PC-9 (cell line): ENCODE results near the gene SLC6A8. TPM values are rescaled to one million over a fixed set of nuclear protein-coding genes. Genes with fewer than 3 reads are reported as not detected.

Source experiments
- BruUV-seq: library from RNA; stranded (reverse); fragments of 400-500 nt; replicated peaks from 2 replicates; lab custom pipeline; 2021; lab: Mats Ljungman, UMichigan
- CTCF ChIA-PET: fragments of 300-600 bp; sonication (Branson Sonifier 250); formaldehyde crosslinking; loops from one replicate; lab custom pipeline; 2022; ENCODE audit warnings: antibody characterized with exemption; lab: Charles Lee
- POLR2A ChIA-PET: fragments of 300-600 bp; sonication (Branson Sonifier 250); formaldehyde crosslinking; loops from one replicate; lab custom pipeline; 2022; ENCODE audit warnings: antibody characterized with exemption; ENCODE audit not compliant: unreplicated experiment; lab: Charles Lee
- DNase-seq, 2 experiments: peaks; one replicate each; pipeline versions ENCODE4 v3.0.0 to v3.0.0-alpha.2; 2015 to 2022; ENCODE audit warnings: mixed read lengths in 1 of 2
- H2AFZ ChIP-seq: fragments of 200-600 bp; sonication (generic); 2 replicates; pipeline ENCODE4 v1.8.1; 2017; ENCODE audit warnings: antibody characterized with exemption
- H3F3A ChIP-seq: fragments of 200-600 bp; sonication (generic); 2 replicates; pipeline ENCODE4 v1.8.1; 2017; ENCODE audit warnings: antibody characterized with exemption, mild to moderate bottlenecking, low read depth; ENCODE audit not compliant: insufficient read depth
- H3K27ac ChIP-seq: fragments of 200-600 bp; sonication (generic); 2 replicates; pipeline ENCODE4 v1.6.1; 2016; ENCODE audit warnings: mixed run types
- H3K27me3 ChIP-seq: fragments of 200-600 bp; sonication (generic); 2 replicates; pipeline ENCODE4 v1.6.1; 2016; ENCODE audit warnings: low read depth, mixed run types; ENCODE audit not compliant: insufficient read depth
- H3K36me3 ChIP-seq: fragments of 200-600 bp; sonication (generic); 2 replicates; pipeline ENCODE4 v1.6.1; 2016; ENCODE audit warnings: low read depth, mixed run types
- H3K4me1 ChIP-seq: fragments of 200-600 bp; sonication (generic); replicated peaks from 2 replicates; pipeline ENCODE4 v1.6.1; 2016; ENCODE audit warnings: mixed run types; ENCODE audit not compliant: insufficient read depth
- H3K4me2 ChIP-seq: fragments of 200-600 bp; sonication (generic); 2 replicates; pipeline ENCODE4 v1.6.1; 2017; ENCODE audit warnings: mixed run types
- H3K4me3 ChIP-seq: fragments of 200-600 bp; sonication (generic); 2 replicates; pipeline ENCODE4 v1.6.1; 2016; ENCODE audit warnings: mixed run types
- H3K79me2 ChIP-seq: fragments of 200-600 bp; sonication (generic); 2 replicates; pipeline ENCODE4 v1.6.1; 2017; ENCODE audit warnings: low read depth, mixed run types
- H3K9me2 ChIP-seq: fragments of 200-600 bp; sonication (generic); 2 replicates; pipeline ENCODE4 v1.8.1; 2017; ENCODE audit warnings: mild to moderate bottlenecking; ENCODE audit not compliant: insufficient read depth
- H3K9me3 ChIP-seq: fragments of 200-600 bp; sonication (generic); 2 replicates; pipeline ENCODE4 v1.8.1; 2016; ENCODE audit warnings: low read depth; ENCODE audit not compliant: insufficient read depth
- H4K20me1 ChIP-seq: fragments of 200-600 bp; sonication (generic); 2 replicates; pipeline ENCODE4 v1.8.1; 2017; ENCODE audit not compliant: insufficient read depth
- CTCF ChIP-seq: fragments of 200-600 bp; sonication (generic); conservative IDR thresholded peaks from 2 replicates; pipeline ENCODE4 v1.6.1; 2017; ENCODE audit warnings: mixed run types, antibody characterized with exemption, mild to moderate bottlenecking, moderate library complexity
- EZH2 ChIP-seq: fragments of 200-600 bp; sonication (generic); IDR thresholded peaks from 2 replicates; pipeline ENCODE4 v1.8.0; 2017; ENCODE audit warnings: antibody characterized with exemption, low read depth
- intact Hi-C: fragments of 100-400 bp; cut with micrococcal nuclease; formaldehyde crosslinking; loops from one replicate; pipeline ENCODE4 v1.10.0; 2022; ENCODE audit not compliant: unreplicated experiment
- total RNA-seq: library from RNA; stranded (reverse); gene quantifications from 2 replicates; pipeline ENCODE4 v1.2.3, GENCODE V29; 2021

The SLC6A8 gene
- total RNA-seq, 1 experiment from 2014 or later: 40.5 TPM

DNA sequence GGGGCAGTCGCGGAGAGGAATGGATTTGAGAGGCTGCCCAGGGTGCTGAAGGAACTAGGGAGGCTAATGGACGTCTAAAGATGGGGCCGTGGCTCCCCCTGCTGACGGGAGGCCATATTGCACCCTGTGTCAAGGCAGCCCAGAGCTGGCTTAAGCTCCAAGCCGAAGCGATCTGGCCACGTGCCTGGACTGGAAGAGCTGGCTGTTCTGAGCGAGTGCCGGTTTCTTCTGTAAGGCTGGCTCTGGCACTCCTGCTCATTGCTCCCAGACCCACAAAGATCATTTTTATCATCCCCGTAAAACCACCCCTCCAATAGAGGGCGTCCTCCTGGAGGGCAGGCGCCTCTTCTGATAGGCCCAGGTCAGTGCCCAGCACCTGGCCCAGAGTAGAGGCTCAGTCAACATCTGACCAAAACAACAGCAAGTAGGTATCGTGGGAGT, 19.8 kb upstream of the SLC6A8 start:
- no peaks in the 10 kb centered on the region for H3K4me1 ChIP-seq
- peak; percentile 85 for TF ChIP-seq CTCF
- TF ChIP-seq EZH2: no peak
- H3K4me2 ChIP-seq: no peak overlapping the region

DNA sequence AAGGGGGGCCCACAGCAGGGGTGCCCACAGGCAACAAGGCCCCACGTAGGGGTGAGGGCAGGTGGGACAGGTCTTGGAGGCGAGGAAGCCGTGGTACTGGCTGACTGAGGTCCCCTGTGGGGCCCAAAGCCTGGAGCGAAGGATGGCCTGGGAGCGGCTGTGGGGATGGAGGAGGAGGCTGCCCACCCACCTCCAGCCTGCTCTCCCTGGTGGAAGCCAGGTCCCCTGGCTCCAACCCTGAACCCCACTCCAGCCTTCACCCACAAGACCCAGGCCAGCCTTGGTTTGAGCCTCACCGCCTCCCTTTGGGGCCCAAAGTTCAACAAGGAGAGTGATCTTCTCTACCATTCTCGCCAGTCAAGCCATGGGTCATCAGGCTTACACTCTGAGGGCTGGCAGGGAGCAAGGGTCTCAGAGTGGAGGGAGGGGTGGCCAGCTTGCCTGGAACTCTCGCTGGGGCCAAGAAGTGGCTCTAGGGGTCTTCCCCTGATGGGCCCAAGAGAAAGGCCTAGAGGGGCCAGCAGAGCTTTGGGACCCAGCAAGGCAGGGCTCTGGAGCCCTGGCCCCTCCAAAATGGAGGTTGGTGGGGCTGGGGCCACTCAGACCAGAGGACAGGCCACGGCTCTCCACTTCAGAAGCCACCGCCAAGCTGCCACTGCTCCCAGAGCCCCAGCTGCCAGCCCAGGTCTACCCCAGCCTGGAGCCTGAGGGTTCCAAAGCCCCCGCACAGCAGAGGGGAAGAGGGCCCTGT, 19.1 kb upstream of the SLC6A8 start:
- Histone ChIP-seq H4K20me1 (no peaks in the 10 kb centered on the region), H3K36me3 (no peaks in the 10 kb centered on the region), H3K9me2 (no peaks in the 10 kb centered on the region), H3K79me2 (no peaks in the 10 kb centered on the region), H3F3A (no peaks in the 10 kb centered on the region), H3K9me3 (no peaks in the 10 kb centered on the region), H3K27me3 (peaks cover 21% of the 10 kb centered on the region; the same call in 1 of the 2 replicates), H3K4me2 (no peak overlapping the region), H3K4me1 (no peaks in the 10 kb centered on the region), H3K27ac (no peak overlapping the region), H2AFZ (no peak overlapping the region), H3K4me3 (no peak overlapping the region)
- BruUV-seq: no TSS peak
- ChIA-PET POLR2A (no interaction called here), CTCF (interaction anchor here (0.5 to 1.8 kb wide), 8 partner anchors 22 to 159 kb away, joined by 3 to 12 read pairs (median 6); partner anchors contain the start of gene DUSP9)
- intact Hi-C loops: loop anchor here (1.0 to 10.0 kb wide), 4 partner anchors 58 to 634 kb away; no protein-coding TSS in a partner anchor
- TF ChIP-seq EZH2: no peak
- no peak for TF ChIP-seq CTCF
- no peak for DNase-seq

More for the DNA sequence above, 19.8 kb upstream of the SLC6A8 start:
- Histone ChIP-seq H3K36me3 (no peaks in the 10 kb centered on the region), H3K27me3 (peaks cover 21% of the 10 kb centered on the region; the same call in 1 of the 2 replicates), H4K20me1 (no peaks in the 10 kb centered on the region), H3K9me2 (no peaks in the 10 kb centered on the region), H3K4me3 (no peak overlapping the region), H3K27ac (no peak overlapping the region), H3K9me3 (no peaks in the 10 kb centered on the region), H3K79me2 (no peaks in the 10 kb centered on the region), H2AFZ (no peak overlapping the region), H3F3A (no peaks in the 10 kb centered on the region)
- peak; percentile 43 to 83 for DNase-seq
- BruUV-seq: no TSS peak
- intact Hi-C loops: loop anchor here (1.0 to 10.0 kb wide), 4 partner anchors 58 to 633 kb away; no protein-coding TSS in a partner anchor
- ChIA-PET CTCF (interaction anchor here (0.6 to 1.8 kb wide), 7 partner anchors 11 to 129 kb away, joined by 3 to 12 read pairs (median 6); partner anchors contain the start of gene DUSP9), POLR2A (no interaction called here)

DNA sequence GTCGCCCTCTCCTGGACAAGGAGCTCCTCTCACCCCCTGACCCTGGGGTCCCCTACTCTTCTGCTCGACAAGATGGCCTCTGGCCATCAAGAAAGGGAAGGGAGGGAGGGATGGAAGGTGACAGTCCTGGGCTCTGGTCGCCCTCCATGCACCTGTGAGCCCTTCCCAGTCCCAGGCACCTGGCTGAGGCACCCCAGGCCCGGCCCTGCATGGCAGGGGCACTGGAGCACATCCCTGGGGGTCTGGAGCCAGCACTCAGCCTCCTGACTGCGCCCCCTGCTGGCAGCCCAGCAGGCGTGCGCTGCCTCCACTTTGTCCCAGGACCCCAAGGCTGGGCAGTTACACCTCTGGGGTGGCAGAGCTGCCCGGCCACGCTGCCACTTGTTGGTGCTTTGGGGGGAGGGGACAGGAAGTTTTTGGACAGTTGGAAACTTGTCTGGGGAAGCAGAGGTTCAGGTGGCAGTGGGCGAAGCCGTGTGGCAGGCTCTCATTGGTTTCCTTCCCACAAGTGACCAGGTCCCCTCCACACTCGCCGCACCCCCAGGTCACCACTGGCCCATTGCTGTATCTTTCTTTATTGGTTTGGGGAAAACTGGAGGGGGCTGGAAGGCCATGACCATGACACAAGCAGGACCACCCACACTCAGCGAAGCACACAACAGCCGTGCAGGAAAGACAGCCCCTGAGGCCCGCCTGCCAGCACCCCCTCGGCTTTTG, 18.4 kb upstream of the SLC6A8 start:
- Histone ChIP-seq H3K79me2 (no peaks in the 10 kb centered on the region), H3K4me1 (no peaks in the 10 kb centered on the region), H3K4me2 (no peak overlapping the region), H3K4me3 (no peak overlapping the region), H3K9me2 (no peaks in the 10 kb centered on the region), H3K36me3 (no peaks in the 10 kb centered on the region), H2AFZ (no peak overlapping the region), H3K9me3 (no peaks in the 10 kb centered on the region), H4K20me1 (no peaks in the 10 kb centered on the region), H3K27me3 (peaks cover 21% of the 10 kb centered on the region; the same call in 1 of the 2 replicates), H3F3A (no peaks in the 10 kb centered on the region), H3K27ac (no peak overlapping the region)
- no peak for DNase-seq
- peak; percentile 83 for TF ChIP-seq CTCF
- no peak for TF ChIP-seq EZH2
- no TSS peak for BruUV-seq
- CTCF ChIA-PET: interaction anchor here (0.5 to 1.3 kb wide), 2 partner anchors 130 to 160 kb away, joined by 3 read pairs; no protein-coding TSS in a partner anchor
- POLR2A ChIA-PET: no interaction called here
- intact Hi-C loops: loop anchor here (2.0 to 10.0 kb wide), 3 partner anchors 115 to 635 kb away; no protein-coding TSS in a partner anchor
